ENCODE data around the gene RRP1B.
A peak's percentile ranks its signal among the peaks of the same experiment; 100 is the strongest.

Gene RRP1B

DNA sequence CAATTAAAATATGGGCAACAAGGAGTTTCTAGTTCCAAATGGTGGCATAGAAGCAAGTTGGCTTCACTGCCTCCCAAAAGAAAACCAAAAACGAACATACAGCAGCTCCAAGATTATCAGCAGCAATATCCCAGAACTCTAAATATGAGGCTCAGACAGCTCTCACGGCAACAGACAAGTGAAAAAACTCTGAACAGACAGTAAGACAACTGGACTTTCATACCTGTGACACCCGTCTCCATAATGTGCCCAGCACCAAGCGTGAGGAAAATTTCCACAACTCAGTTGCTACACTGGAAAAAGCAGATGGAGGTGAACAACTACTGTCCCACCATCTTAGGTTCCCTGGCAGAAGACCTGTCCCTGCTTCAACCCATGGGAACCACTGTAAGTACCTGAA is 40.0 kb upstream of the RRP1B start:
- H3K4me3 ChIP-seq (ENCODE audit: low read depth, low read length) = no peak overlapping the region
- DNase-seq (ENCODE audit: low read depth) = no peak
- TF ChIP-seq, protein P1, sequence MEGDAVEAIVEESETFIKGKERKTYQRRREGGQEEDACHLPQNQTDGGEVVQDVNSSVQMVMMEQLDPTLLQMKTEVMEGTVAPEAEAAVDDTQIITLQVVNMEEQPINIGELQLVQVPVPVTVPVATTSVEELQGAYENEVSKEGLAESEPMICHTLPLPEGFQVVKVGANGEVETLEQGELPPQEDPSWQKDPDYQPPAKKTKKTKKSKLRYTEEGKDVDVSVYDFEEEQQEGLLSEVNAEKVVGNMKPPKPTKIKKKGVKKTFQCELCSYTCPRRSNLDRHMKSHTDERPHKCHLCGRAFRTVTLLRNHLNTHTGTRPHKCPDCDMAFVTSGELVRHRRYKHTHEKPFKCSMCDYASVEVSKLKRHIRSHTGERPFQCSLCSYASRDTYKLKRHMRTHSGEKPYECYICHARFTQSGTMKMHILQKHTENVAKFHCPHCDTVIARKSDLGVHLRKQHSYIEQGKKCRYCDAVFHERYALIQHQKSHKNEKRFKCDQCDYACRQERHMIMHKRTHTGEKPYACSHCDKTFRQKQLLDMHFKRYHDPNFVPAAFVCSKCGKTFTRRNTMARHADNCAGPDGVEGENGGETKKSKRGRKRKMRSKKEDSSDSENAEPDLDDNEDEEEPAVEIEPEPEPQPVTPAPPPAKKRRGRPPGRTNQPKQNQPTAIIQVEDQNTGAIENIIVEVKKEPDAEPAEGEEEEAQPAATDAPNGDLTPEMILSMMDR (IDR thresholded peaks at IDR 0.05; ENCODE audit: control insufficient read depth, extremely low read depth, insufficient read depth) = no peak

DNA sequence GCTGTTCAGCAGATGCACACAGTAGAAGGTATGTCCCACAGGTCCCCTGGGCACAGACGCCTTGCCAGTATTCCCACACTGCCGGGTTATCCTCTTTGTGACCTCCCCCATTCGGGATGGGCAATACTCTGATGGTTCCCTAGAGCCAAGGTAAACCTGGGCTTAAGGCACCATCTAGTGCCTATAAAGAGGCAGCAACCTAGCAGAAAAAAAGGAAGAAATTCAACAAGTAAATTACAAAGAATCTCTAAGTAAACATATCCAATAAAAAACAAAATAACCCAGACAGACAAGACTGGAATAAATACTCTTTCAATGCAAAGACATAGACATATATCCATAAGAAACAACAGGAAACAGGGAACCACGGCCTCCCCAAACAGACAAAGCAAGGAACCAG is 39.5 kb upstream of the RRP1B start:
- H3K4me3 ChIP-seq (ENCODE audit: low read depth, low read length) = no peak overlapping the region
- TF ChIP-seq, protein P1 (IDR thresholded peaks at IDR 0.05; ENCODE audit: control insufficient read depth, extremely low read depth, insufficient read depth) = peak; percentile 35; the same call in 1 of the 2 replicates
- no peak for DNase-seq (ENCODE audit: low read depth)

DNA sequence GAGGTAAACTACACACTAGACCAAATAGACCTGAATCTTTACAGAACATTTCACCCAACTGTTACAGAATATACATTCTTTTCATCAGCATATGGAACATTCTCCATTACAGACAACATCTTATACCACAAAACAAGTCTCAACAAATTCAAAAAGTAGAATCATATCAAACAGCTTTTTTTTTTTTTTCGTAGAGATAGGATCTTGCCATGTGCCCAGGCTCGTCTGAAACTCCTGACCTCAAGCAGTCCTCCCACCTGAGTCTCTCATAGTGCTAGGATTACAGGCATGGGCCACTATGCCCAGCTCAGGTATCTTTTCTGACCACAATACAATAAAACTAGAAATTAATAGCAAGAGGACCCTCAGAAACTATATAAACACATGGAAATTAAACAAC is 36.6 kb upstream of the RRP1B start:
- no peak for DNase-seq (ENCODE audit: low read depth)
- TF ChIP-seq, protein P1 (IDR thresholded peaks at IDR 0.05; ENCODE audit: control insufficient read depth, extremely low read depth, insufficient read depth) = no peak
- no peak overlapping the region for H3K4me3 ChIP-seq (ENCODE audit: low read depth, low read length)

DNA sequence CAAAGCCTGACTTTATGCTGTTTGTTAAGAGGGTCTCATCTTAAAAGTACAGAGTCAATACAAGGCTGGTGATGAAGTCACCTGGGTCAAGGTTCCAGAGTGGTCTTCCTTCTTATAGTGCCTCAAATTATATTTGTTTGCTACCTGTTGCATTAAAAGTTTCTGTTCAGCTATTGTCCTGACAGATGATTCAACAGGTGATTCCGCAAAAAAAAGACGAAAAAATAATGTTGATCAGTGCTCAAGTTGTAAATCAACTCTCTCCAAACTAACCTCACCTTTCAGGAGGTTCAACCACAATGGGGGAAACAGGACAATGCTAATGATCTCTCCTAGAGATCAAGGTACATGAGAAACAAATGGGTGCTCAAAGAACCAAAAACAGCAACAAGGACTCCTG is 35.8 kb upstream of the RRP1B start:
- TF ChIP-seq, protein P1 (IDR thresholded peaks at IDR 0.05; ENCODE audit: control insufficient read depth, extremely low read depth, insufficient read depth) = no peak
- H3K4me3 ChIP-seq (ENCODE audit: low read depth, low read length) = no peak overlapping the region
- no peak for DNase-seq (ENCODE audit: low read depth)

DNA sequence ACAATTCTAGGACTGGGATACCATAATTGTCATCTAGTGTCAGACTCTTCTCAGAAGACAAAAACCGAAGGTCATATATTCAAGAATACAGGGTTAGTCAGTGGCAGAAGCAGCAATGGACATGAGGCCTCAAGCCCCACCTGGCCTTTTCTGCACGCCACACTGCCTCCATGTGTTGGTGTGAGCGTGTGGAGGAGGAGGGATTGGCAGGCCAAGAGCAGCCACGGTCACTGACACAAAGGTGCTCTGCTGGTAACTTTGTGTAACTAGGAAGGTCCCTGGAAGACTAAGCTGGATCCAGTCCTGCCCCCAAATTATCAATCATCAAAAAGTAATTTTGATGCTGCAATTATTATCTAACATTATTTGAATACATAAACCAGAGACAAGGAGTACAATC is 35.0 kb upstream of the RRP1B start:
- TF ChIP-seq, protein P1 (IDR thresholded peaks at IDR 0.05; ENCODE audit: control insufficient read depth, extremely low read depth, insufficient read depth) = no peak
- no peak overlapping the region for H3K4me3 ChIP-seq (ENCODE audit: low read depth, low read length)
- no peak for DNase-seq (ENCODE audit: low read depth)

DNA sequence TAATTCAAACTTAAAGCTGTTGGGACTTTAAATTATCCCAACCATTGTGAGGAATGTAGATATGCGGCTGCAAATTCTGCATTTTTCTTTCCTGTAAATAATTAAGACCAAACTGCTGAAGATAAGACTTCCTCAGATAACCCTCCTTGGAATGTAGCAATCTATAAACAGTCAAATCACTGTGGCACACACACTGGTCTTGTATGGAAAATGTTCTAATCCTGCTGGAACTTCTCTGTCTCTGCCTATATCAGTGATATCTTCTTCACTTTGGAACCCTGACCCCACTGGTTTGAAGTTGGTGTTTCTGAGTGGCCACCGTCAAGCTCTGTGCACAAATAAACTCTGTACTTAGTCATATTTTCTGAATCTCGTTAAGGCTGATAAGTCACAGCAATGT is 33.0 kb upstream of the RRP1B start:
- TF ChIP-seq, protein P1 (IDR thresholded peaks at IDR 0.05; ENCODE audit: control insufficient read depth, extremely low read depth, insufficient read depth) = no peak

GRCh38 chr21:43627527-43627926 is 31.8 kb upstream of the RRP1B start:
- DNase-seq (ENCODE audit: low read depth) = no peak
- TF ChIP-seq, protein P1 (IDR thresholded peaks at IDR 0.05; ENCODE audit: control insufficient read depth, extremely low read depth, insufficient read depth) = no peak
- no peak overlapping the region for H3K4me3 ChIP-seq (ENCODE audit: low read depth, low read length)

More for the DNA sequence above, 33.0 kb upstream of the RRP1B start:
- DNase-seq (ENCODE audit: low read depth) = no peak
- no peak overlapping the region for H3K4me3 ChIP-seq (ENCODE audit: low read depth, low read length)
